GM21786 (cell line): Measurements from ENCODE around the gene GLIS2.
A peak's percentile ranks its signal among the peaks of the same experiment; 100 is the strongest.

Experiments
- ATAC-seq: cut with Tn5 transposase; IDR thresholded peaks from one replicate; pipeline ENCODE4 v1.9.1; 2021; ENCODE audit not compliant: unreplicated experiment

GLIS2 gene

DNA sequence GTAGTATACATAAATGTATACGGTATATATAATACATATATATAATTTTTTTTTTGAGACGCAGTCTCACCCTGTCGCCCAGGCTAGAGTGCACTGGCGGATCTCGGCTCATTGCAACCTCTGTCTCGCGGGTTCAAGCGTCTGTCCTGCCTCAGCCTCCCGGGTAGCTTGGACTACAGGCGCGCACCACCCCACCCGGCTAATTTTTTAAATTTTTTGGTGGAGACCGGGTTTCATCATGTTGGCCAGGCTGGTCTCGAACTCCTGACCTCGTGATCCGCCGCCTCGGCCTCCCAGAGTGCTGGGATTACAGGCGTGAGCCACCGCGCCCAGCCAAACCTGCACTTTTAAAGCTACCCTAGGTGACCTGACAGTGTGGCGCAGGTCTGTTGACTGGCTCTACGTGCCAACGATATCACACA lies 34.5 kb downstream of the GLIS2 start:
- no peak for ATAC-seq

DNA sequence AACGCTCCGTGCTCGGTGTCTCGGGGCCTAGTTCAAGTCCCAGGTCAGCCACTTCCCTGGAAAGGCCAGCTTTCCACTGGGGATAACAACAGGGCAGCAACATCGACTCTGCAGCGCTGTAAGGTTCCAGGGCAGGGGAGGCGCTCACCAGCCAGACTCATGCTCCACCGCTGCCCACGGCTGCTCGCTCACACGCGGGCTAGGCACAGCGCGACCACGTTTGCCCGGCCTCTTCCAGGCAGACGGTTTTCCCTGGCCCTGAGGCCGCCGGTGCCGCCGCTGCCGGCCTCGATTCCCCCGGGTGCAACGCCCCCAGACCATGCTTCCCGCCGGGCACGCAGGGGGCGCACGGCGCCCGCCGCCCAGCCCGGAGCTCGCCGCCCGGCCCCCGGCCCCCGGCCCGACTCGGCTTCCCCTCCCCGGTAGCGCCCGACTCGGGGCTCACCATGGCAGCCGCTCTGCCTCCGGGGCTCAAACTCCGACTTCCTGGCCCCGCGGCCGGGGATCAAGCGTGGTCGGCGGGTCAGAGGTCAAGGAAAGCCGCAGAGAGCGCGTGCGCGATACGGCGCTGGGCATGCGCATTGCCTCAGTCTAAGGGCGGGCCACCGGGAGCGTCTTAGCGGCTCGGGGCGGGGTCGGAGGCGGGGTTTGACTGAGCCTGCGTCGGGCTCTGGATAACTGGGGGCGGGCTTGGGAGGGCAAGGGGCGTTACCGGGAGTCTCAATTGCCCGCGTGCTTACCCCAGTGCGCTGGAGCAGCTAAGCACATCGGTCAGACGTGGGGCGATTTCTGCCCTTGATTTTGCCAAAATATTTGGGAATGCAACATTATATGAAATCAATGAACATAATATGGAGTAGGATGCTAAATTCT lies 35.2 kb downstream of the GLIS2 start, which contains the start of gene PAM16:
Gene PAM16, minus strand, starts transcription at position 535 of the 873 bp plus-strand sequence. Its CDS starts 87 bp downstream, at position 448.
- ATAC-seq = peak; percentile 90

DNA sequence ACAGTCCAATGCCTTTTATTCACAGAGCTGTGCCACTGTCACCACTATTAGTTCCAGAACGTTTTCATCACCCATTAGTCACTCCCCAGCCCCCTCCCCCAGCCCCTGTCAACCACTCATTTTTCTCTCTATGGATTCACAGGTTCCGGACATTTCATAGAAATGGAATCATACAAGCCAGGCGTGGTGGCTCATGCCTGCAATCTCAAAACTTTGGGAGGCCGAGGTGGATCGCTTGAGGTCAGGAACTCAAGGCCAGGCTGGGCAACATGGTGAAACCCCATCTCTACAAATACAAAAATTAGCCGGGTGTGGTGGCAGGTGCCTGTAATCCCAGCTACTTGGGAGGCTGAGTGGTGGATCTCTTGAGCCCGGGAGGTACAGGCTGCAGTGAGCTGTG lies 36.0 kb downstream of the GLIS2 start:
- no peak for ATAC-seq

DNA sequence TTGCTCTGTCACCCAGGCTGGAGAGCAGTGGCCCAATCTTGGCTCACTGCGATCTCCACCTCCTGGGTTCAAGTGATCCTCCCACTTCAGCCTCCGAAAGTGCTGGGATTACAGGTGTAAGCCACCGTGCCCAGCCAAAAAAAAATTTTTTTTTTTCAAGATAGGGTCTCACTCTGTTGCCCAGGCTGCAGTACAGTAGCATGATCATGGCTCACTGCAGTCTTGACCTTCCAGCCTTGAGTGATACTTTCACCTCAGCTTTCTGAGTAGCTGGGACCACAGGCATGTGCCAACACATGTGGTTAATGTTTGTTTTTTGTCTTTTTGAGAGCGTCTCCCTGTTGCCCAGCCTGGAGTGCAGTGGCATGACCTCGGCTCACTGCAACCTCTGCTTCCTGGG lies 37.0 kb downstream of the GLIS2 start:
- ATAC-seq = no peak

DNA sequence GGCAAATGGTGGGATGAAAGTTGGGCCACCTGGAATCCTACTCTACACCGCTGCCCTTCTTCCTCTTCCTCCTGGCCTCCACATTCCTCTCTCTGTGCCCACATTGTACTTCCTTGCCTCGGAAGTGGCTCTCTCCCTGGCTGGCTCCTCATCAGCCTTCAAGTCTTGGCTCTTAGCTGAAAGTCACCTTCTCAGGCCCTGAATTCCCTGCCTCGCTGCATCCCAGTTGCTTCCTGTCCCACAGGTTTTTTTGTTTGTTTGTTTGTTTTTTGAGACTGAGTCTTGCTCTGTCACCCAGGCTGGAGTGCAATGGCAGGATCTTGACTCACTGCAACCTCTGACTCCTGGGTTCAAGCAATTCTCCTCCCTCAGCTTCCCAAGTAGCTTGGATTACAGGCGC lies 37.8 kb downstream of the GLIS2 start:
- ATAC-seq = no peak

DNA sequence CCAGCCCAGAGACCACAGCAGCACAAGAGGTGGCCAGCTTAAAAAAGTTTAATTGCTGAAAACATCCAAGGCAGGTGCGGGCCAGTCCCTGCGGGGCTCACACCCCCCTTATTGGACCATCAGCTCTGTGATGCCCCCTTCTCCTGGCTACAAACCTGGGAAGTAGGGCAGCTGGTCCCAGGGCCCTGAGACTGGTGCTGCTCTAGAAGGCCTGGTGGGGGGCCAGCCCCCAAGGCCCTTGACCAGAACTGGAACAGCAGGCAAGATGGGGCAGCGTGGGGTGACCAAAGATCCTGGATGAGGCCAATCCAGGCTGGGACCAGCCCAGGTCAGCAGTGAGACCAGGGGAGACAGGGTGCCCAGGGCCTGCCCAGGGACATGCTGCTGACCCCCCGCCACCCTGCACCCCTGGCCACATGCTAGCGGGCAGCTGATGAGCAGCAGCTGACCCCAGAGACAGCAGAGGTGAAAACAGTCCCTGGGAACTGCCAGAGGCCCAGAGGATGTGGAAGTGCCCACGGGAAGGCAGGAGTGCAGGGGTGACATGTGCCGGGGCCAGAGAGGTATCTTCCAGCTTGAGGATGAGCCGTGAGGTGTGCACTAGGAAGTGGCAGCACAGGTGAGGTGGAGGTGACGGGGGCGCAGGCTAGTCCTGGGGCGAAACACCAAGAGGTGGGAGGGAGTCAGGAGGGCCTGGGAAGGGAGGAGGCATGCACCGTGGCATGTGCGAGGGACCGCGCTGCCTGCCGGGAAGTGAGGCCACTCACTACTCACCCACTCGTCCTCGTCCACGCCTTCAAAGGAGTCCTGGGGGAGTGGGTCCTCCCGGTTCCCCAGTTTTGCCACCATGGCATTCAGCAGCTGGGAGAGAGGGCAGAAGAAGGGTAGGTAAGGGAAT lies 38.9 kb downstream of the GLIS2 start:
- ATAC-seq = no peak

DNA sequence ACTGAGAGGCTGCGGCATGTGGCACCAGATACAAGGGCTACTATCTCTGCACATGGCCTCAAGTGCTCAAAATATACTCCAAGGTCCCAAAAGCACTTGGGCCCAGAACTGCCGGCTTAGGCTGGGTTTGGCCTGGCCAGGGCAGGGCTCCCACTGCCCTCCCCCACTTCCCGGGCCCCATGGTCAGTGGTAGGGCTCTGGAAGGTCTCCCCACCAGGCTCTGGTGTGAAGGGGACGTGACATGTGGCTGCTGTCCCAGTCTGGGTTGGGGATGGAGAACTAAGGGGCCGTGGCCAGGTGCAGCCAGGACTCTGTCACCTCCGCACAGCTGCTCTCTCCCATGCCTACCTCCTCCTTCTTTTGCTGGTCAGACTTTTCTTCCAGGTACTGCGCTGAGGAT lies 41.0 kb downstream of the GLIS2 start:
- ATAC-seq = no peak

DNA sequence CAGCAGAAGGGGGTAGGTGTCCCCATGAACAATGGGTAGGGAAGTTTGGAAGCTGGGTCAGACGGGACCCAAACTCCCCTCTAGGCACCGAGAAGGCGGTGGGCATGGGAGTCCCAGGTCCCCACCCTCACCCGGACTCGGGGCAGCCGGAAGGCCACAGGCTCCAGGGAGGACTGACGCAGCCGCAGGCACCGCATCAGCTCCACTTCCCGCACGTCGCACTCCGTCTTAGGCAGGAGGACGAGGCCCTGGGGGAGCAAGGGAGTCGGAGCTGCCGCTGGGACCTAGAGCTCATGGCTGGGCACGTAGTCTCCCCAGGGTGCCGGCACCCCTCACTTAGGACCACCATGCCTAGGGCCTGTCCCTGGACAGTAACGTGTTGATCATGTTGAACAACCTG lies 42.4 kb downstream of the GLIS2 start:
- ATAC-seq = no peak

DNA sequence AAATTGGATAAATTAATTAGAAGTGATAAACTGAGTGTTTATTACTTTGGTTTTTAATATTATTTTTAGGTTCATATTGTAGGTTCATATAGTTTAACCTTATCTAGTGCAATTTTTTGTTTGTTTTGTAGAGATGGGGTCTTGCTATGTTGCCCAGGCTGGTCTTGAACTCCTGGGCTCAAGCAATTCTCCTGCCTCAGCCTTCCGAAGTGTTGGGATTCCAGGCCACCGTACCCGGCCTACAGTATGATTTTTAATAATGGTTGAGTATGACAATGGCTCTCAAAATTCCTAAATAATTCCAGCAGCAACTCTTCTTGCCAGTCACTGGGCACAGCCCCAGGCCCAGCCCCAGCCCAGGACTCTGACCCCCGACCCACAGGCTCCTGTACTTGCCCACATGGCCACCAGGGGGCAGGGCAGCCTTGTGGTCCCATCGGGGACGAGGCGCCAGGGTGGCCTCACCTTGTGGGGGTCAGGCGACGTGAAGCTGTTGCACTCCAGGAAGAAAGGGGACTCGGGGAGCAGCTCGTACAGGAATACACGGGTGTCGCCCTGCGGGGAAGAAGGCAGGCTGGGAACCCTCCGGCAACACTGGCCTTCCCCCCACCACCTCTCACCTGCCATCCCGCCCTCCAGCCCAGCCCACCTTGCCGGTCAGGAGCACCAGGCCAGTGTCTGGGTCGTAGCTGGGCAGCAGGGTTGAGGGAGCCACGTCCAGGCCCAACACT lies 43.1 kb downstream of the GLIS2 start:
- no peak for ATAC-seq

DNA sequence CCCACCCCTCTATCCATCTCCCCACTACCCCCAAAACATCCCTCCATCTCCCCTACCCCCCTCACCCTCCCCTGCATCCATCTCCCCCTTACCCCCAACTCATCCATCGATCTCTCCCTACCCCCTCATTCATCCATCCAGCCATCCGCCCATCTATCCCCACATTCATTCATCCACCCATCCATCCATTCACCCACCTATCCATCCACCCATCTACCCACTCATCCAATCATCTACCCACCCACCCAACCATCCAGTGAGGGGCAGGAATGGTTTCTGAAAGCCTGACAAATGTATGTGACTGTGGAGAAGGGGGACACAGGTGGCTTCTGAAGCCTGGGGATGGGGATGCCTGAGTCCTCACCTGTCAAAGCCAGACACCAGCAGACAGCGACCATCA lies 44.0 kb downstream of the GLIS2 start:
- ATAC-seq = no peak

DNA sequence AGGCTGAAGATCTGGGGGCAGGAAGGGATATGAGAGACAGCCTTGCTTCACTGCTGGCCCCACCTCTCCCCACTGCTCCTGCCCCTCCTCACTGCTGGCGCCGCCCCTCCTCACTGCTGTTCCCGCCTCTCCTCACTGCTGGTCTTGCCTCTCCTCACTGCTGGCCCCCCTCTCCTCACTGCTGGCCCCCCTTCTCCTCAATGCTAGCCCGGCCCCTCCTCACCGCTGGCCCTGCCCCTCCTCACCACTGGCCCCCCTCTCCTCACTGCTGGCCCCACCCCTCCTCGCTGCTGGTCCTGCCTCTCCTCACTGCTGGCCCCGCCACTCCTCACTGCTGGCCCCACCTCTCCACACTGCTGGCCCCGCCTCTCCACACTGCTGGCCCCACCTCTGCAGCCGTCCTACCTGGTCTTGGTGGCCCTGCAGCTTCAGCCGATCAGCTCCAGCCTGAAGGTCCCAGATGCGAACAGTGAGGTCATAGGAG lies 44.7 kb downstream of the GLIS2 start:
- no peak for ATAC-seq

DNA sequence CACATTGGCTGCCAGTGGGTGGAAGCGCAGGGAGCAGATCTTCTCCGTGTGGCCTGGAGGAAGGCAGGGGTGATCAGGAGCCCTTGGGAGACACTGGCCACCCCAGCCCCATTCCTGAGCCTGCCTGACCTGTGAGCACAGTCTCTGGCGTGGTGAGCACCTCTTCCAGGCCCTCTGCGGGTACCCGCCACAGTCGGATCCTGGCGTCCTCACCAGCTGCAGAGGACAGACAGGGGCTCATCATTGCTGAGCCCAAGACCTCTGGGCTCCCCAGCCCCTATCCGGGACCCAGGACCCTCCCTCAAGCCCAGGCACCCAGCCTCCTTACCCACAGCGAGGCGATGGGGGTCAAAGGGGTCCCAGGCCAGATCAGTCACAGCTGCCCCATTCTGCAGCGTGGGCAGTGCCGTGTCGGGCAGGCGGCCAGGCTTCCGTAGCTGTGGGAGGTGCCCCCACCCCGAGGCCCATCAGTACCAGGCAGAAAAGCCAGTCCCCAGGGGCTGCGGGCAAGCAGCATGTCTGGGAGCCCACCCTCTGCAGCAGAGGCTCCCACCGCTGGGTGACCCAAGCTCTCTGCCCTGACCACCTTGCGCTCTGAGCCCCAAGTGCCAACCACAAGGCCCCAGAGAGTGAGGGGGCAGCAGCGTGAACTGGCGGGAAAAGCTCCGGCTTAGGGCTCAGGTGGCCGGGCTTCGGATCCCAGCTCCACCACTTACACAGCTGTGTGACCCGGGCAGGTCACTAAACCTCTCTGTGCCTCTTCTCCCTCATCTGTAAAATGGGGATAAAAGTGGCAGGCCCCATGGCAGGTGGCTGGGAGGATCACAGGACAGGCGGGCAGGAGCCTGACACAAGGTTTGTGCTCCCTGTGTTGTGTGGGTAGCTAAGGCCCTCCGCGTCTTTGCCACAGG lies 45.4 kb downstream of the GLIS2 start:
- ATAC-seq = no peak

DNA sequence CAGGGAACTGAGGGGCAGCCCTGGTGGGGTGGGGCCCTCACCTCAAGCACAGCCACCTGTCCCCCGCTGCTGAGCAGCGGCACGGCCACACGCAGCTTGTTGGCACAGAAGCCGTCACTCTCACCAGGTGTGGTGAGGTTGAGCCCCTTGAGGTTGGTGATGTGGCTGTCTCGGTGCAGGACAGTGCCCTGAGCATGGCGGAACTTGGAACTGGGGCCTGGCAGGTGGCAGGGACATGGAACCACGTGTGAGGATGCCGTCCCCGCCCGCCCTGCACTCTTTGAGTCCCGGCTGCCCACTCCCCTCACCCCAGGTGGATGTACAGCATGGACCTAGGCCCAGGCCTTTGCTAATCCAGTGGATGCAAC lies 46.1 kb downstream of the GLIS2 start:
- no peak for ATAC-seq

DNA sequence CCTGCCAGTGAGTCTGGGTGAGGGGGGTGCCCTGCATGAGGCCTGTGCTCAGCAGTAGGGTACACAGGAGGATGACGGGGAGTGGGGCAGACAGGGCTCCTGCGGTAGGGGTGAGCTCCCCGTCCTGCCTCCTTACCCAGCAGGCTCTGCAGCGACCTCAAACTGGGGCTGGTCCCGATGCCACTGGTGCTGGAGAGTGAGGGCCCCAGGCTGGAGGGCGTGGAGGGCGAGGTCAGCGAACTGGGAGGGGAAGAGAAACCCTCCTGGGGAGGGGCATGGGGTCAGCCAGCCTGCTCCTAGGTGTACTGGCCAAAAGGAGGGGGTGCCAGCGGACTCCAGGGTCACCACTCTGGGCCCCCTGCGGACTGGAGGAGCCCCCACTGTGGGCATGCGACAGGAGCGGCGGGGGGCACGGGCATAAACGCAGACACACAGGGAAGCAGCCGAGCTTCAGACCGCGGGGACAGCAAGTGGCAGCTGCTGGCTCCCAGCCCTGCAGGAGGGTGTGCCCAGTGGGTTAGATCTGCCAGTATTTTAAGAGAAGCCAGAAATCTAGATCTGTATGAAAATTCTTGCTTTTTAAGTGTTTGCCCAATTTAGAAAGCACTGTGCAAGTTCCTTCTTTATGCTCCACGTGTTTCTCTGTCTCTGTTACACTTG lies 46.7 kb downstream of the GLIS2 start:
- ATAC-seq = no peak

DNA sequence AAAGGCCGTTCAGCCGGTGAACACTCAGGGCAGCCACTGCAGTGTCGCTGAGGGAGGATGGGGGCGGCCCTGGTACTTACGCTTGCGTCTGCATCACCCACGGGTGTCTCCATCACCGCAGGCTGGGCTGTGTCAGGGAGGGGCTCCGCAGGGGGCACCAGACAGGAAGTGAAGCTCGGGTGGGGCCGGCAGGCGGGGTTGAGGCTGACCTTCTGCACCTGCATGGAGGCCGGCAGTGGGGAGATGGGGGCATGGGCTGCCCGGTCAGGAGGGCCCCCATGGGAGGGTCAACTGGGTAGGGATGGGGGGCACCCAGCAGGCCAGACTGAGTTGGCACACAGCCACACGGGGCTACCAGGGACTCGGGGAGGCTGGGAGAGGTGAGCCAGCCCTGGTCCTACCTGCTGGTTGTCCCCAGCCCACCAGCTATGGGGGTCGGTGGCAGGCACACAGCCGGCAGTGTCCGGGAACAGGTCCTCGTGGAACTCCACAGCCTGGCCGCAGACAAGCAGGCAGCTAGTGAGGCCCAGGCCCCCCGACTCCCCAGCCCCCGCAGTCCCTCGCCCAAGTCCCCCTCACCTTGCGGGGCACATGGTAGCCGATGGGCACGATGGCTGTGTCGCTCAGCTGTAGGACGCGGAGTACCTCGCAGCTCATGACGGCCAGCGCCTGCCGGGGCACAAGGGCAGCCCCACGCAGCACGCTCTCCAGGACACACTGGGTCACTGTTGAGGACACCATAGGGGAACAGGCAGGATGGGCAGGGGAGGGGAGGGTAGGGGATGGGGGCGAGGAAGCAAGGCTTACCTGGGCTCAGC lies 48.5 kb downstream of the GLIS2 start:
- no peak for ATAC-seq

DNA sequence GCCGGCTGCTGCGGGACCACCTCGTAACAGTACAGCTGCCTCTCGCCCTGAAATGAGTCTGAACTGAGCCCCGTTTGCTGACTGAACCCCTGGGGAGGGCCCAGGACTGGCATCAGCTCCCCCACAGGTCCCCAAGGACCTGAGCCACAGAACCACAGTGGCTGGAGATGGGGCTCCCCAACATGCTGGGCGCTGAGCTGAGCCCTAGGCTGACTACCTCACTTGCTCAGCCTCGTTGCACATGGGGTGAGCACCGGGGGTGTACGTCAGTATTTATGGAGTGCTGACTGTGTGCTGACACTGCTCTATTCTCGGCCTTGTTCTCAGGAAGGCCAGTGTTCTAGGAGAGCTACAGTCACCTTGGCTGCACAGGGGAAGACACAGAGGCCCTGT lies 49.1 kb downstream of the GLIS2 start:
- ATAC-seq = peak; percentile 64

DNA sequence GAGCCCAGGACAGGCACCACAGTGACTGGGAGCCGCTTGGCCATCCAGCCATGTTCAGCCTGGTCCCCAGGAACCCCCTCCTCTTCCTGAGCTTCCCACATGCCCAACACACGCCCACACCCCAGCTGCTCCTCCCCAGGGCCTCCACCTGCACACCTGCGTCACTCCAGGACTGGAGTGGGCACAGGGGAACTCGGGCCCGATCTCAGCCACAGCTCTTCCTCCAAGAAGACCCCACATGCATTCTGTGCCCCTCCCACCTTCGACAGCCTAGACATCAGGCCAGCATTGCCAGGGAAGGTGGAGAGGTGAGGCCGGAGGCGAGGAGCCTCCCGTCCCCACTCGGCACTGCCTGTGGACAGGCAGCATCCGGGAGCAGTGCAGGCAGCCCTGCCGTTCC lies 49.7 kb downstream of the GLIS2 start:
- no peak for ATAC-seq

DNA sequence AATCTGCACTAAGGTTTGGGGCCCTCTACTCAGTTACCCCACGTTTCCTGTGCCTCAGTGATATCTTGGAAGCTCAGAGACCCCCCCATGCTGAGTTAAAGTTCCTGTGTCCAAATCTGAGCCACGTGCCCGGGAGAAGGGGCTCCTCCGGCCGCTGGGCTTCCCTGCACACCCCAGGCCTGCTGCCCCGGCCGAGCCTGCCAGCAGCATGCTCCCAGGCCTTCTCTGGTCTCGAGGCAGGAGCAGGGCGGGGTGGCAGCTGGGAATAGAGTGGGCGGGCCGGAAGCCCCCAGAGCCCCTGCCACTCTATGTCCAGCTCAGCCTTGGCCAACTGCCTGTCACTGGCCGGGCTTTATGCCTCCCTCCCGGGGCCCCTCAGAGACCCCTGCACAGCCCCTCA lies 50.1 kb downstream of the GLIS2 start:
- ATAC-seq = no peak

DNA sequence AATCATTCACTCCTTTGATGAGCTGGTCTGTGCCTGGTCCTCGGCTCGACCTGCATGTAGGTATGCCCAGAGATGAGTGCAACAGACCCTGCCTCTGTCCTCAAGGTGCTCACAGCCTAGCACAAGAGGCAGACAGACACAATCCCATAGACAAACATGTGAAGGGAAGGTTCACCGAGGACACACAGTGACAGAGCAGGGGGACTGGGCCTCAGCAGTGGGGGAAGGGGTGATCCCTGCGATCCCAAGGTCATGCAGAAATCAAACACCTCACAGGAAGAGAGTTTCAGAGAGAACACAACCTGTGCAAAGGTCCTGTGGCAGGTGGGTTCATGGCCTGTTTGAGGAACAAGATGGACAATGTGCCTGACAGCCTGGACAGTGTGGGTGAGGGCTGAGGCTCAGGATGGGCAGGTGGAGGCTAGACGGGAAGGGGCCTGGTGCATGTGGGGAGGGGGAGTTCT lies 51.6 kb downstream of the GLIS2 start:
- ATAC-seq = no peak
